Ectodermal cell (in vitro differentiated cells): ENCODE measurements around the gene PUS10. TPM values are rescaled to one million over a fixed set of nuclear protein-coding genes. Genes with fewer than 3 reads are reported as not detected.
"Not testable (repeated sequence)": the region's sequence is repeated elsewhere in the genome, so short reads cannot be mapped to it uniquely, and the experiment has no call there.

Experiments
- H3K27ac ChIP-seq: 2 replicates; pipeline ENCODE4 v1.7.0; 2013; ENCODE audit warnings: mild to moderate bottlenecking, low read depth, low read length; ENCODE audit not compliant: insufficient read depth, poor library complexity, severe bottlenecking
- H3K27me3 ChIP-seq: 2 replicates; pipeline ENCODE4 v1.7.0; 2013; ENCODE audit warnings: mild to moderate bottlenecking, low read length; ENCODE audit not compliant: insufficient read depth, control insufficient read depth, poor library complexity, severe bottlenecking
- H3K36me3 ChIP-seq: one replicate; pipeline ENCODE4 v1.7.0; 2013; ENCODE audit warnings: low read length; ENCODE audit not compliant: control insufficient read depth, insufficient read depth
- H3K4me1 ChIP-seq: one replicate; pipeline ENCODE4 v1.7.0; 2013; ENCODE audit warnings: low read length; ENCODE audit not compliant: control insufficient read depth, insufficient read depth
- H3K4me3 ChIP-seq: 2 replicates; pipeline ENCODE4 v1.7.0; 2013; ENCODE audit warnings: low read depth, low read length, control low read depth; ENCODE audit not compliant: insufficient read depth
- H3K9me3 ChIP-seq: 2 replicates; pipeline ENCODE4 v1.7.0; 2013; ENCODE audit warnings: mild to moderate bottlenecking, low read length, moderate library complexity; ENCODE audit not compliant: control insufficient read depth
- WGBS, 2 experiments: methylation state at CpG; one replicate each; pipeline ENCODE4 v1.1.7; 2013; ENCODE audit warnings: missing lambda C conversion rate in 2 of 2; 5-methylcytosine and 5-hydroxymethylcytosine counted together
- polyA plus RNA-seq, 4 experiments: library from polyadenylated mRNA; stranded (reverse); fragments of 50-300 nt; gene quantifications; one replicate each; pipeline ENCODE4 v1.2.3, GENCODE V29; 2013

PUS10 gene
- polyA plus RNA-seq (2013, experiment 1 of 4): 6.7 TPM
- polyA plus RNA-seq (2013, experiment 2 of 4): 7.0 TPM
- polyA plus RNA-seq (2013, experiment 3 of 4): 8.3 TPM
- 7.7 TPM for polyA plus RNA-seq (2013, experiment 4 of 4)

GRCh38 chr2:61017556-61018317, at the start of gene PUS10, which contains the start of gene PEX13:
TSS of gene PUS10 (minus strand) at chr2:61018255. CDS start at chr2:61011890, 6,365 bp downstream.
TSS of gene PEX13 (plus strand) at chr2:61017720. CDS start at chr2:61017760, 40 bp downstream.
- Histone ChIP-seq H3K4me1 (no peaks in the 10 kb centered on the region), H3K27me3 (no peaks in the 10 kb centered on the region), H3K27ac (peak within 1 kb of the TSS; percentile 74), H3K36me3 (peaks cover 7% of the 10 kb centered on the region), H3K4me3 (peak within 1 kb of the TSS; percentile 71), H3K9me3 (no peaks in the 10 kb centered on the region)
- WGBS, 2 experiments: 0% methylated on average over 35 to 38 of the region's 39 CpGs

- no peaks in the 10 kb centered on the region for H3K27me3 ChIP-seq
- peak within 1 kb of the TSS; percentile 78 for H3K27ac ChIP-seq
- 0% methylated on average over 111 of the region's 112 CpGs for WGBS, 2 experiments
- H3K4me1 ChIP-seq: peaks cover 3% of the 10 kb centered on the region
- H3K4me3 ChIP-seq: peak within 1 kb of the TSS; percentile 87
- no peaks in the 10 kb centered on the region for H3K9me3 ChIP-seq
- peaks cover 4% of the 10 kb centered on the region for H3K36me3 ChIP-seq
Measured at GRCh38 chr2:61065714-61066709, 48.0 kb upstream of the PUS10 start, which contains the start of gene SANBR. TSS of gene SANBR (plus strand) at chr2:61065871. CDS start at chr2:61070351, 4,480 bp downstream.

GRCh38 chr2:61059382-61059781, 41.3 kb upstream of the PUS10 start:
- H3K36me3 ChIP-seq: no peaks in the 10 kb centered on the region
- no peaks in the 10 kb centered on the region for H3K4me1 ChIP-seq
- H3K9me3 ChIP-seq: no peaks in the 10 kb centered on the region
- no peak overlapping the region for H3K27ac ChIP-seq
- H3K4me3 ChIP-seq: no peak overlapping the region
- no peaks in the 10 kb centered on the region for H3K27me3 ChIP-seq

- Histone ChIP-seq H3K27me3 (no peaks in the 10 kb centered on the region), H3K4me3 (no peak overlapping the region), H3K27ac (no peak overlapping the region), H3K9me3 (no peaks in the 10 kb centered on the region), H3K4me1 (no peaks in the 10 kb centered on the region), H3K36me3 (no peaks in the 10 kb centered on the region)
Measured at GRCh38 chr2:61057562-61057961, 39.5 kb upstream of the PUS10 start.

DNA sequence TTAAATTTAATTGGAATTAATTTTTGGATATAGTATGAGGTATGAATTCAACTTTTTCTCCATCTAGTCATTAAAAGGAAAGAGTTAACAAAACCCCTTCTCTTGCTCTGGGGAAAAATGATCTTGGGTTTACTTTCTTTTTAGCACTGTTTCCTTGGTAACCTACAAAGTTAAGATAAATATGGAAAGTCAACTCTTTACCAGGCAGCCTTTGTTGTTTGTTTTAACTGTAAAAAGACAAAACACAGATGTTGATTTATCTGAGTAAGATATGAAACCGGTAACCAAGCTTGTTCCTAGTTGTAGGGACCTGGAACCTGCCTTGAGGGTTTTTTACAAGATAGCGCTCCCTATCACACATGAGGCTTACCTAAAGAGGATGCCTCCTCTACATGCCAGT, 37.5 kb upstream of the PUS10 start:
- no peaks in the 10 kb centered on the region for H3K36me3 ChIP-seq
- no peaks in the 10 kb centered on the region for H3K4me1 ChIP-seq
- H3K4me3 ChIP-seq: no peak overlapping the region
- H3K27me3 ChIP-seq: no peaks in the 10 kb centered on the region
- H3K9me3 ChIP-seq: no peaks in the 10 kb centered on the region
- H3K27ac ChIP-seq: no peak overlapping the region
- 96 to 97% methylated on average over 2 of the region's 2 CpGs for WGBS, 2 experiments

GRCh38 chr2:61045999-61046398, 27.9 kb upstream of the PUS10 start:
- 87 to 93% methylated on average over 3 to 4 of the region's 4 CpGs for WGBS, 2 experiments
- no peak overlapping the region for H3K27ac ChIP-seq
- no peaks in the 10 kb centered on the region for H3K9me3 ChIP-seq
- no peaks in the 10 kb centered on the region for H3K4me1 ChIP-seq
- H3K27me3 ChIP-seq: no peaks in the 10 kb centered on the region
- H3K36me3 ChIP-seq: peaks cover 4% of the 10 kb centered on the region
- no peak overlapping the region for H3K4me3 ChIP-seq

DNA sequence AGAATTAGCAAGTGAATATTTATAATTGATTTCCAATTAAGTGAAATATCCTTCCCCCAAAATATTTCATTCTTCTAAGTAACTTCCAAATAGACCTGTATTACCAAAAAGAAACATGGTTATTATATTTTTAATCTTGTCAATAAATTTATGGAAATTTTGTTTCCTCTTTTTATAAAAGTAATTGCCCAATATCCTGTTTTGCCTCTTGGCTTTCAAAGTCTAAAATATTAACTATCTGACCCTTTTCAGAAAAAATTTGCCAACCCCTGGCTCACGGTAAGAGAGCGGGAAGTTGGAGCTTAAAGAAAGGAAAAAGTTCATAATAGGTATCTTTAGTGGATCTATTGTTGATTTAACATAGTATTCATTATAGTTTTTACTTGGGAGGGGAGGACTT, 27.2 kb upstream of the PUS10 start:
- H3K27ac ChIP-seq: no peak overlapping the region
- H3K4me1 ChIP-seq: no peaks in the 10 kb centered on the region
- no peaks in the 10 kb centered on the region for H3K27me3 ChIP-seq
- no peaks in the 10 kb centered on the region for H3K9me3 ChIP-seq
- 100% methylated on average over 2 of the region's 2 CpGs; no CpG with 5 or more reads in 1 of the 2 experiments for WGBS, 2 experiments
- H3K36me3 ChIP-seq: peaks cover 4% of the 10 kb centered on the region
- H3K4me3 ChIP-seq: no peak overlapping the region

- no peak overlapping the region for H3K4me3 ChIP-seq
- peaks cover 4% of the 10 kb centered on the region for H3K36me3 ChIP-seq
- no peaks in the 10 kb centered on the region for H3K4me1 ChIP-seq
- no peaks in the 10 kb centered on the region for H3K27me3 ChIP-seq
- H3K27ac ChIP-seq: no peak overlapping the region
- H3K9me3 ChIP-seq: no peaks in the 10 kb centered on the region
- 94 to 96% methylated on average over 4 of the region's 4 CpGs for WGBS, 2 experiments
Measured at GRCh38 chr2:61044636-61045035, 26.6 kb upstream of the PUS10 start.

- no peaks in the 10 kb centered on the region for H3K36me3 ChIP-seq
- no peaks in the 10 kb centered on the region for H3K9me3 ChIP-seq
- no peak overlapping the region for H3K27ac ChIP-seq
- no peak overlapping the region for H3K4me3 ChIP-seq
- WGBS, 2 experiments: 94 to 97% methylated on average over 3 of the region's 3 CpGs
- no peaks in the 10 kb centered on the region for H3K4me1 ChIP-seq
- no peaks in the 10 kb centered on the region for H3K27me3 ChIP-seq
Measured at GRCh38 chr2:61042807-61043206, 24.8 kb upstream of the PUS10 start.

GRCh38 chr2:61036643-61037042, 18.6 kb upstream of the PUS10 start:
- H3K27ac ChIP-seq, H3K27me3 ChIP-seq, H3K4me1 ChIP-seq, H3K4me3 ChIP-seq, H3K9me3 ChIP-seq: not testable (repeated sequence)
- 98 to 100% methylated on average over 2 of the region's 2 CpGs for WGBS, 2 experiments
- peaks cover 35% of the 10 kb centered on the region for H3K36me3 ChIP-seq
